GM12878 (cell line): ENCODE measurements around the gene PP2D1. TPM values are rescaled to one million over a fixed set of nuclear protein-coding genes. Genes with fewer than 3 reads are reported as not detected.

Experiments used
- ATAC-seq: fragments of 200-7000 bp; cut with Tn5 transposase; 3 replicates; pipeline ENCODE4 v1.9.1; 2020; ENCODE audit warnings: mild to moderate bottlenecking, moderate library complexity
- BruUV-seq: library from RNA; stranded (reverse); fragments of 400-500 nt; replicated peaks from 2 replicates; lab custom pipeline; 2021; lab: Mats Ljungman, UMichigan
- CTCF ChIA-PET: fragments of 300-600 bp; sonication (Branson Sonifier 250); formaldehyde crosslinking; extraction: SDS; loops from one replicate; lab custom pipeline; 2021; ENCODE audit warnings: inconsistent platforms; lab: Yijun Ruan, JAX
- POLR2A ChIA-PET: fragments of 350-600 bp; formaldehyde crosslinking; extraction: SDS; loops from one replicate; lab custom pipeline; 2021; ENCODE audit warnings: inconsistent platforms; lab: Charles Lee
- RAD21 ChIA-PET: fragments of 300-600 bp; sonication (Branson Sonifier 250); formaldehyde crosslinking; loops from one replicate; lab custom pipeline; 2023; ENCODE audit warnings: antibody characterized with exemption; ENCODE audit not compliant: unreplicated experiment; lab: Charles Lee
- SMC1A ChIA-PET: fragments of 300-600 bp; sonication (Branson Sonifier 250); formaldehyde crosslinking; loops from one replicate; lab custom pipeline; 2023; ENCODE audit not compliant: unreplicated experiment, uncharacterized antibody; lab: Charles Lee
- DNase-seq: peaks from one replicate; pipeline ENCODE4 v3.0.0-alpha.2; 2011; ENCODE audit warnings: low read depth, low spot score
- FAIRE-seq: peaks from 3 replicates; lab custom pipeline; 2011; peaks lifted over from hg19 to GRCh38; lab: Jason Lieb, UNC
- H2AFZ ChIP-seq: 2 replicates; pipeline ENCODE4 v1.6.0; 2011; ENCODE audit warnings: low read depth, low read length, control low read depth; ENCODE audit not compliant: control insufficient read depth
- H3K27ac ChIP-seq: 2 replicates; pipeline ENCODE4 v1.5.1; 2011; ENCODE audit warnings: control low read depth; ENCODE audit not compliant: control insufficient read depth, insufficient read depth
- H3K27me3 ChIP-seq, 2 experiments: replicated peaks in 1 of 2; 2 replicates each; pipeline versions ENCODE4 v1.6.0 to v1.6.1; 2011; ENCODE audit warnings: low read length in 1 of 2; ENCODE audit not compliant: control insufficient read depth in 2 of 2, insufficient read depth in 2 of 2
- H3K36me3 ChIP-seq, 2 experiments: 2 replicates each; pipeline ENCODE4 v1.5.1; 2011; ENCODE audit warnings: low read length in 1 of 2; ENCODE audit not compliant: control insufficient read depth in 2 of 2, insufficient read depth in 2 of 2
- H3K4me1 ChIP-seq: 2 replicates; pipeline ENCODE4 v1.6.1; 2011; ENCODE audit warnings: mild to moderate bottlenecking, low read length, moderate library complexity, mixed read lengths; ENCODE audit not compliant: control insufficient read depth, insufficient read depth
- H3K4me2 ChIP-seq: 2 replicates; pipeline ENCODE4 v1.6.0; 2011; ENCODE audit warnings: control low read depth; ENCODE audit not compliant: control insufficient read depth, insufficient read depth
- H3K4me3 ChIP-seq: fragments of 200-600 bp; sonication (generic); 2 replicates; pipeline ENCODE4 v1.5.1; 2016
- H3K79me2 ChIP-seq: 2 replicates; pipeline ENCODE4 v1.6.0; 2011; ENCODE audit warnings: low read length; ENCODE audit not compliant: control insufficient read depth, insufficient read depth
- H3K9ac ChIP-seq: 2 replicates; pipeline ENCODE4 v1.8.0; 2011; ENCODE audit warnings: low read length, control low read depth, mixed read lengths; ENCODE audit not compliant: control insufficient read depth, insufficient read depth
- H3K9me3 ChIP-seq: replicated peaks from 3 replicates; pipeline ENCODE4 v1.5.1; 2011; ENCODE audit warnings: mild to moderate bottlenecking, low read length; ENCODE audit not compliant: control insufficient read depth, insufficient read depth
- H4K20me1 ChIP-seq: 2 replicates; pipeline ENCODE4 v1.6.0; 2011; ENCODE audit not compliant: control insufficient read depth, insufficient read depth
- BRCA1 ChIP-seq: IDR thresholded peaks from 2 replicates; pipeline ENCODE4 v1.6.1; 2011; ENCODE audit warnings: low read depth, low read length, improper control_type of control experiment
- ZZZ3 ChIP-seq: IDR thresholded peaks from 2 replicates; pipeline ENCODE4 v1.6.1; 2011; ENCODE audit warnings: low read depth; ENCODE audit not compliant: control insufficient read depth, insufficient read length
- WGBS: methylation state at CpG from one replicate; pipeline ENCODE4 v1.1.6; 2016; ENCODE audit warnings: low lambda C conversion rate; ENCODE audit not compliant: insufficient replicate concordance, insufficient coverage; ENCODE audit errors: missing lambda C conversion rate; 5-methylcytosine and 5-hydroxymethylcytosine counted together
- in situ Hi-C: fragments of 300-500 bp; cut with MboI; formaldehyde crosslinking; loops from 9 replicates; pipeline ENCODE4 v1.14.3; 2018; ENCODE audit warnings: mixed read lengths
- intact Hi-C: fragments of 100-400 bp; cut with micrococcal nuclease; formaldehyde crosslinking; loops from one replicate; pipeline ENCODE4 v1.14.2; 2022; ENCODE audit not compliant: unreplicated experiment
- polyA plus RNA-seq, 11 experiments: library from polyadenylated mRNA; depleted of rRNA in 4 of 11; unstranded in 6 of 11; stranded (reverse) in 5 of 11; fragments of >200 nt; fragmentation: Nextera tagmentation in 4 of 11; fragmentation: Illumina TruSeq in 1 of 11; extraction: Ambion mirVana in 4 of 11; extraction: Trizol in 1 of 11; gene quantifications; 1 replicate in 1 of 11; 2 replicates in 10 of 11; pipeline versions ENCODE4 v1.2.1 to v1.2.3, GENCODE V29; 2011 to 2016; ENCODE audit warnings: inconsistent platforms in 2 of 11, missing spikeins in 2 of 11, low read depth in 1 of 11
- total RNA-seq, 4 experiments: library from RNA; depleted of rRNA in 3 of 4; stranded (reverse); fragments of >200 nt in 3 of 4; fragmentation: Illumina TruSeq in 1 of 4; extraction: Trizol in 1 of 4; gene quantifications; 2 replicates each; pipeline versions ENCODE4 v1.2.1 to v1.2.3, GENCODE V29; 2013 to 2021
- TF ChIP-seq, protein P1 (sequence below): fragments of 450-650 bp; IDR thresholded peaks from 2 replicates; pipeline ENCODE4 v1.6.1; 2018; ENCODE audit warnings: borderline replicate concordance, mild to moderate bottlenecking; ENCODE audit not compliant: partially characterized antibody

Gene PP2D1
- total and polyA plus RNA-seq, 10 of the 15 experiments (the other 5 are each of a cell fraction or from before 2014, with no cell fraction given) = 0.04 to 0.18 (median 0.17) TPM; not detected in 7

DNA sequence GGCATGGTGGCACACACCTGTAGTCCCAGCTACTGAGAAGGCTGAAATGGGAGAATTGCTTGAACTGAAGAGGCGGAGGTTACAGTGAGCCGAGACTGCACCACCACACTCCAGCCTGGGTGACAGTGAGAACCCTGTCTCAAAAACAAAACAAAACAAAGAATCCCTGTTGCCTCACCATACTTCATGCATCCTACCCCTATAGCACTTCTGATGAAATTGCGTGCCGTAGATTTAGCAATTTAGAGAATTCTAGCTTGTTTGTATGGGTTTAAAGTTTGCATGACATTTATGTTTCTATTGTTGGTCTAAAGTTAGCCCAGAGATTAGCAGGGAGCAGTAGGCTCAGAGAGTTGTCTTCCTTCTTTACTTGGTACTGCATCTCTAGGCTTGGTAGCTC lies 57.4 kb downstream of the PP2D1 start:
- no peaks in the 10 kb centered on the region; the same call in 2 of the 3 replicates for H3K9me3 ChIP-seq
- peaks cover 3% of the 10 kb centered on the region; the same call in 1 of the 2 replicates for H4K20me1 ChIP-seq
- SMC1A ChIA-PET = interaction anchor here (0.7 to 1.0 kb wide), 2 partner anchors 11 to 193 kb away, joined by 3 to 4 read pairs; no protein-coding TSS in a partner anchor

More for the DNA sequence above, 57.4 kb downstream of the PP2D1 start:
- H3K9ac ChIP-seq = no peak overlapping the region
- intact Hi-C loops = no loop called here
- BruUV-seq = no TSS peak
- no peaks in the 10 kb centered on the region for H3K4me1 ChIP-seq
- DNase-seq = no peak
- H3K79me2 ChIP-seq = peaks cover 57% of the 10 kb centered on the region
- no peak overlapping the region for H3K27ac ChIP-seq
- no peak for ATAC-seq
- TF ChIP-seq ZZZ3 = no peak
- no peak for TF ChIP-seq BRCA1
- TF ChIP-seq, protein P1, sequence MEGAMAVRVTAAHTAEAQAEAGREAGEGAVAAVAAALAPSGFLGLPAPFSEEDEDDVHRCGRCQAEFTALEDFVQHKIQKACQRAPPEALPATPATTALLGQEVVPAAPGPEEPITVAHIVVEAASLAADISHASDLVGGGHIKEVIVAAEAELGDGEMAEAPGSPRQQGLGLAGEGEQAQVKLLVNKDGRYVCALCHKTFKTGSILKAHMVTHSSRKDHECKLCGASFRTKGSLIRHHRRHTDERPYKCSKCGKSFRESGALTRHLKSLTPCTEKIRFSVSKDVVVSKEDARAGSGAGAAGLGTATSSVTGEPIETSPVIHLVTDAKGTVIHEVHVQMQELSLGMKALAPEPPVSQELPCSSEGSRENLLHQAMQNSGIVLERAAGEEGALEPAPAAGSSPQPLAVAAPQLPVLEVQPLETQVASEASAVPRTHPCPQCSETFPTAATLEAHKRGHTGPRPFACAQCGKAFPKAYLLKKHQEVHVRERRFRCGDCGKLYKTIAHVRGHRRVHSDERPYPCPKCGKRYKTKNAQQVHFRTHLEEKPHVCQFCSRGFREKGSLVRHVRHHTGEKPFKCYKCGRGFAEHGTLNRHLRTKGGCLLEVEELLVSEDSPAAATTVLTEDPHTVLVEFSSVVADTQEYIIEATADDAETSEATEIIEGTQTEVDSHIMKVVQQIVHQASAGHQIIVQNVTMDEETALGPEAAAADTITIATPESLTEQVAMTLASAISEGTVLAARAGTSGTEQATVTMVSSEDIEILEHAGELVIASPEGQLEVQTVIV = no peak
- ChIA-PET CTCF (no interaction called here), POLR2A (interaction anchor here (1.5 kb wide), 1 partner anchor 229 kb away, joined by 4 read pairs; no protein-coding TSS in a partner anchor), RAD21 (no interaction called here)
- H3K4me3 ChIP-seq = no peak overlapping the region
- H3K4me2 ChIP-seq = no peak overlapping the region
- in situ Hi-C loops = no loop called here
- no peak for FAIRE-seq
- no peak overlapping the region for H2AFZ ChIP-seq
- 87% methylated on average over 4 of the region's 4 CpGs for WGBS
- peaks cover 0 to 33% of the 10 kb centered on the region in 2 experiments for H3K36me3 ChIP-seq
- no peaks in the 10 kb centered on the region for H3K27me3 ChIP-seq
